K562 (cell line): ENCODE data around the gene CAPZB. TPM values are rescaled to one million over a fixed set of nuclear protein-coding genes. Genes with fewer than 3 reads are reported as not detected.

Experiments used
- CBFA2T3 ChIP-seq: fragments of 450-650 bp; IDR thresholded peaks from 2 replicates; pipeline ENCODE4 v1.6.1; 2017
- CTBP1 ChIP-seq: fragments of 450-650 bp; IDR thresholded peaks from 2 replicates; pipeline ENCODE4 v1.6.1; 2016; ENCODE audit warnings: borderline replicate concordance
- E2F3 ChIP-seq: fragments of 250-450 bp; sonication (Bioruptor Pico); IDR thresholded peaks from 2 replicates; pipeline ENCODE4 v1.4.0; 2020; ENCODE audit warnings: mild to moderate bottlenecking
- ETV6 ChIP-seq, 3 experiments: fragments of 150-350 bp in 1 of 3; sonication (generic) in 1 of 3; formaldehyde crosslinking in 1 of 3; IDR thresholded peaks; 2 replicates each; pipeline versions ENCODE4 v1.6.1 to v1.8.0; 2014 to 2022; ENCODE audit warnings: borderline replicate concordance in 2 of 3, low read depth in 2 of 3, antibody characterized with exemption in 1 of 3, low read length in 1 of 3, mild to moderate bottlenecking in 1 of 3, missing genetic modification reagents in 1 of 3
- FOS ChIP-seq: IDR thresholded peaks from 3 replicates; pipeline ENCODE4 v1.6.1; 2011; ENCODE audit not compliant: insufficient read length; ENCODE audit errors: extremely low read depth
- GABPA ChIP-seq: fragments of 200-800 bp; sonication (Bioruptor generic); conservative IDR thresholded peaks from 2 replicates; pipeline ENCODE4 v1.6.1; 2016; ENCODE audit warnings: low read depth, missing genetic modification characterization, missing compliant biosample characterization
- JUN ChIP-seq, 2 experiments: sonication (generic) in 1 of 2; formaldehyde crosslinking in 1 of 2; IDR thresholded peaks; 2 replicates each; pipeline versions ENCODE4 v1.6.1 to v1.8.0; 2012 to 2022; ENCODE audit warnings: borderline replicate concordance in 2 of 2, mild to moderate bottlenecking in 2 of 2, improper control_type of control experiment in 1 of 2, low read depth in 1 of 2, low read length in 1 of 2, missing genetic modification reagents in 1 of 2
- KAT2B ChIP-seq: IDR thresholded peaks from one replicate; pipeline ENCODE4 v1.6.1; 2012; ENCODE audit warnings: low read depth, mild to moderate bottlenecking, control low read depth, inconsistent platforms, low read length, moderate library complexity
- LCOR ChIP-seq: sonication (generic); formaldehyde crosslinking; IDR thresholded peaks from 2 replicates; pipeline ENCODE4 v1.8.0; 2022; ENCODE audit warnings: mild to moderate bottlenecking, missing genetic modification reagents
- MYNN ChIP-seq, 2 experiments: sonication (generic); formaldehyde crosslinking in 1 of 2; IDR thresholded peaks; 2 replicates each; pipeline versions ENCODE4 v1.5.0 to v1.6.1; 2016 to 2020; ENCODE audit warnings: antibody characterized with exemption in 1 of 2, missing genetic modification reagents in 1 of 2
- NR2C2 ChIP-seq, 2 experiments: fragments of 200-800 bp in 1 of 2; sonication (Bioruptor generic) in 1 of 2; sonication (generic) in 1 of 2; formaldehyde crosslinking in 1 of 2; IDR thresholded peaks; 2 replicates each; pipeline versions ENCODE4 v1.6.1 to v1.8.0; 2016 to 2022; ENCODE audit warnings: mild to moderate bottlenecking in 1 of 2, missing compliant biosample characterization in 1 of 2, missing genetic modification characterization in 1 of 2, missing genetic modification reagents in 1 of 2
- SRSF9 ChIP-seq: fragments of 200-400 bp; formaldehyde crosslinking; IDR thresholded peaks from 2 replicates; pipeline ENCODE4 v1.6.1; 2017; ENCODE audit warnings: low read depth, low read length, borderline replicate concordance
- TBL1XR1 ChIP-seq, 2 experiments: IDR thresholded peaks; 2 replicates each; pipeline ENCODE4 v1.6.1; 2012; ENCODE audit warnings: improper control_type of control experiment in 2 of 2, low read length in 2 of 2, mild to moderate bottlenecking in 1 of 2
- TRIM24 ChIP-seq, 2 experiments: fragments of 450-650 bp; IDR thresholded peaks; 2 replicates each; pipeline ENCODE4 v1.6.1; 2016
- ZBED1 ChIP-seq: IDR thresholded peaks from 2 replicates; pipeline ENCODE4 v1.6.1; 2014
- polyA plus RNA-seq, 8 experiments: library from polyadenylated mRNA; depleted of rRNA in 4 of 8; stranded (reverse) in 5 of 8; unstranded in 3 of 8; fragments of >200 nt; fragmentation: Nextera tagmentation in 2 of 8; fragmentation: Illumina TruSeq in 1 of 8; extraction: Ambion mirVana in 2 of 8; extraction: Trizol in 1 of 8; gene quantifications; 2 replicates each; pipeline versions ENCODE4 v1.2.1 to v1.2.3, GENCODE V29; 2011 to 2014; ENCODE audit warnings: inconsistent platforms in 1 of 8, missing spikeins in 1 of 8
- total RNA-seq, 7 experiments: library from RNA; depleted of rRNA in 6 of 7; stranded (reverse); fragments of >200 nt in 6 of 7; fragmentation: Illumina TruSeq in 2 of 7; extraction: Trizol in 2 of 7; gene quantifications; 2 replicates each; pipeline versions ENCODE4 v1.2.1 to v1.2.3, GENCODE V29; 2011 to 2021; ENCODE audit warnings: low replicate concordance in 1 of 7
- TF ChIP-seq, protein P1 (sequence below): fragments of 200-800 bp; sonication (Bioruptor generic); IDR thresholded peaks from 2 replicates; pipeline ENCODE4 v1.6.1; 2017; ENCODE audit warnings: missing genetic modification characterization, missing compliant biosample characterization
- TF ChIP-seq, protein P2 (sequence below): sonication (generic); formaldehyde crosslinking; IDR thresholded peaks from 2 replicates; pipeline ENCODE4 v1.8.0; 2022; ENCODE audit warnings: mild to moderate bottlenecking, missing genetic modification reagents
- TF ChIP-seq, protein P3 (sequence below): fragments of 150-350 bp; conservative IDR thresholded peaks from 2 replicates; pipeline ENCODE4 v1.6.1; 2014; ENCODE audit warnings: low read length

Gene CAPZB
- total and polyA plus RNA-seq, 9 of the 15 experiments (the other 6 are each of a cell fraction or from before 2014, with no cell fraction given): 57.6 to 297 (median 125) TPM

DNA sequence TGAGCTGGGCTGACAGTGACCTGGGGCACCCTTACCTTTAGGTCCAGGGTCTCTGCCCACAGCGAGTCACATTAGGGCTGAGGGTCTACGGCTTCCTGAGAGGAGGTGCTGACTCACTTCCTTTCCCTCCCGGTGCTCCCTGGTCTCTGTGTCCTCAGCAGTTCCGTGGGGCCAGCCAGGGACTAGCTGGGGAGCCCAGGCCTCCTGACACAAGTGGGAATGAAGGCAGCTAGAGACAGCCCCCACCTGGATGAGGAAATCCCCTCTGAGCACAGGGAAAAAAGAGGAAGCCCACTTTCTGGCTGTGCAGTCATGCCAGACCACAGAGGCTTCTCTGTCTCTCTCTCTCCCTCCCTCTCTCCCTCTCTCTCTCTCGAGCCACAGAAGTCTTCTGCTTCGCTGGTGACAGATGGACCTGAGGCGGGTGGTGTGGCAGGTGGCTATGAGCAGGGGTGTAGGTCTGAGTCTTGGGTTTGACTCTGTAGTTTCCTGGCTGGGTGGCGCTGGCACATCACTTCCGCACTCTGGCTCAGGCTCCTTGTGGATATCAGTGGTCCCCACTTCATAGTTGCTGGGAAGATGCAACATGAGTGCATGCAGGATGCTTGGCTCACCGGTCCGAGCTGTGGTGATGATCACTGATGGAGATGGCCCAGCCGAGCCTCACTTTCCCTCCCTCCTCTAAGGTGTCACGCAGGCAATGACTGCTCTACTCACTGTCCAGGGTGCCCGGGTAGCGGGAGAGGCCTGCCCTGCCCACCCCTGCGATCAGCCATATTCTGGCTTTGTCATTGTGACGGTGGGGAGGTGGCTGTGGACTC lies 169.8 kb downstream of the CAPZB start (continued):
- peak; percentile 77 for TF ChIP-seq GABPA (tag)
- TF ChIP-seq ETV6 (IDR thresholded peaks at IDR 0.05; ENCODE audit: borderline replicate concordance in 1 of 2, low read depth in 2 of 2, low read length in 1 of 2): no peak
- TF ChIP-seq ETV6 (CRISPR knock-in tag; IDR thresholded peaks at IDR 0.05; ENCODE audit: borderline replicate concordance): no peak
- TF ChIP-seq, protein P1, sequence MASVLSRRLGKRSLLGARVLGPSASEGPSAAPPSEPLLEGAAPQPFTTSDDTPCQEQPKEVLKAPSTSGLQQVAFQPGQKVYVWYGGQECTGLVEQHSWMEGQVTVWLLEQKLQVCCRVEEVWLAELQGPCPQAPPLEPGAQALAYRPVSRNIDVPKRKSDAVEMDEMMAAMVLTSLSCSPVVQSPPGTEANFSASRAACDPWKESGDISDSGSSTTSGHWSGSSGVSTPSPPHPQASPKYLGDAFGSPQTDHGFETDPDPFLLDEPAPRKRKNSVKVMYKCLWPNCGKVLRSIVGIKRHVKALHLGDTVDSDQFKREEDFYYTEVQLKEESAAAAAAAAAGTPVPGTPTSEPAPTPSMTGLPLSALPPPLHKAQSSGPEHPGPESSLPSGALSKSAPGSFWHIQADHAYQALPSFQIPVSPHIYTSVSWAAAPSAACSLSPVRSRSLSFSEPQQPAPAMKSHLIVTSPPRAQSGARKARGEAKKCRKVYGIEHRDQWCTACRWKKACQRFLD (CRISPR knock-in tag): no peak
- TF ChIP-seq TBL1XR1 (IDR thresholded peaks at IDR 0.05; ENCODE audit: low read length in 2 of 2): no peak
- no peak for TF ChIP-seq NR2C2 (CRISPR knock-in tag; IDR thresholded peaks at IDR 0.05)
- TF ChIP-seq NR2C2 (tag; IDR thresholded peaks at IDR 0.05): peak; percentile 49; the same call in 1 of the 2 replicates
- peak; percentile 41; the same call in 1 of the 2 replicates for TF ChIP-seq CTBP1
- TF ChIP-seq E2F3 (CRISPR knock-in tag): no peak
- TF ChIP-seq, protein P2, sequence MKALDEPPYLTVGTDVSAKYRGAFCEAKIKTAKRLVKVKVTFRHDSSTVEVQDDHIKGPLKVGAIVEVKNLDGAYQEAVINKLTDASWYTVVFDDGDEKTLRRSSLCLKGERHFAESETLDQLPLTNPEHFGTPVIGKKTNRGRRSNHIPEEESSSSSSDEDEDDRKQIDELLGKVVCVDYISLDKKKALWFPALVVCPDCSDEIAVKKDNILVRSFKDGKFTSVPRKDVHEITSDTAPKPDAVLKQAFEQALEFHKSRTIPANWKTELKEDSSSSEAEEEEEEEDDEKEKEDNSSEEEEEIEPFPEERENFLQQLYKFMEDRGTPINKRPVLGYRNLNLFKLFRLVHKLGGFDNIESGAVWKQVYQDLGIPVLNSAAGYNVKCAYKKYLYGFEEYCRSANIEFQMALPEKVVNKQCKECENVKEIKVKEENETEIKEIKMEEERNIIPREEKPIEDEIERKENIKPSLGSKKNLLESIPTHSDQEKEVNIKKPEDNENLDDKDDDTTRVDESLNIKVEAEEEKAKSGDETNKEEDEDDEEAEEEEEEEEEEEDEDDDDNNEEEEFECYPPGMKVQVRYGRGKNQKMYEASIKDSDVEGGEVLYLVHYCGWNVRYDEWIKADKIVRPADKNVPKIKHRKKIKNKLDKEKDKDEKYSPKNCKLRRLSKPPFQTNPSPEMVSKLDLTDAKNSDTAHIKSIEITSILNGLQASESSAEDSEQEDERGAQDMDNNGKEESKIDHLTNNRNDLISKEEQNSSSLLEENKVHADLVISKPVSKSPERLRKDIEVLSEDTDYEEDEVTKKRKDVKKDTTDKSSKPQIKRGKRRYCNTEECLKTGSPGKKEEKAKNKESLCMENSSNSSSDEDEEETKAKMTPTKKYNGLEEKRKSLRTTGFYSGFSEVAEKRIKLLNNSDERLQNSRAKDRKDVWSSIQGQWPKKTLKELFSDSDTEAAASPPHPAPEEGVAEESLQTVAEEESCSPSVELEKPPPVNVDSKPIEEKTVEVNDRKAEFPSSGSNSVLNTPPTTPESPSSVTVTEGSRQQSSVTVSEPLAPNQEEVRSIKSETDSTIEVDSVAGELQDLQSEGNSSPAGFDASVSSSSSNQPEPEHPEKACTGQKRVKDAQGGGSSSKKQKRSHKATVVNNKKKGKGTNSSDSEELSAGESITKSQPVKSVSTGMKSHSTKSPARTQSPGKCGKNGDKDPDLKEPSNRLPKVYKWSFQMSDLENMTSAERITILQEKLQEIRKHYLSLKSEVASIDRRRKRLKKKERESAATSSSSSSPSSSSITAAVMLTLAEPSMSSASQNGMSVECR (CRISPR knock-in tag): no peak
- no peak for TF ChIP-seq CBFA2T3
- TF ChIP-seq, protein P3, sequence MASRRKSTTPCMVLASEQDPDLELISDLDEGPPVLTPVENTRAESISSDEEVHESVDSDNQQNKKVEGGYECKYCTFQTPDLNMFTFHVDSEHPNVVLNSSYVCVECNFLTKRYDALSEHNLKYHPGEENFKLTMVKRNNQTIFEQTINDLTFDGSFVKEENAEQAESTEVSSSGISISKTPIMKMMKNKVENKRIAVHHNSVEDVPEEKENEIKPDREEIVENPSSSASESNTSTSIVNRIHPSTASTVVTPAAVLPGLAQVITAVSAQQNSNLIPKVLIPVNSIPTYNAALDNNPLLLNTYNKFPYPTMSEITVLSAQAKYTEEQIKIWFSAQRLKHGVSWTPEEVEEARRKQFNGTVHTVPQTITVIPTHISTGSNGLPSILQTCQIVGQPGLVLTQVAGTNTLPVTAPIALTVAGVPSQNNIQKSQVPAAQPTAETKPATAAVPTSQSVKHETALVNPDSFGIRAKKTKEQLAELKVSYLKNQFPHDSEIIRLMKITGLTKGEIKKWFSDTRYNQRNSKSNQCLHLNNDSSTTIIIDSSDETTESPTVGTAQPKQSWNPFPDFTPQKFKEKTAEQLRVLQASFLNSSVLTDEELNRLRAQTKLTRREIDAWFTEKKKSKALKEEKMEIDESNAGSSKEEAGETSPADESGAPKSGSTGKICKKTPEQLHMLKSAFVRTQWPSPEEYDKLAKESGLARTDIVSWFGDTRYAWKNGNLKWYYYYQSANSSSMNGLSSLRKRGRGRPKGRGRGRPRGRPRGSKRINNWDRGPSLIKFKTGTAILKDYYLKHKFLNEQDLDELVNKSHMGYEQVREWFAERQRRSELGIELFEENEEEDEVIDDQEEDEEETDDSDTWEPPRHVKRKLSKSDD: no peak
- TF ChIP-seq TRIM24 (IDR thresholded peaks at IDR 0.05): peak in 1 of 2 experiments; percentile 51; a peak in 1 of 4 replicates
- no peak for TF ChIP-seq MYNN (IDR thresholded peaks at IDR 0.05)
- TF ChIP-seq MYNN (CRISPR knock-in tag; IDR thresholded peaks at IDR 0.05): no peak
- TF ChIP-seq SRSF9: no peak
- no peak for TF ChIP-seq JUN (IDR thresholded peaks at IDR 0.05; ENCODE audit: borderline replicate concordance, low read depth, low read length)
- no peak for TF ChIP-seq JUN (CRISPR knock-in tag; IDR thresholded peaks at IDR 0.05; ENCODE audit: borderline replicate concordance)
- TF ChIP-seq KAT2B: no peak
- no peak for TF ChIP-seq LCOR
- TF ChIP-seq ZBED1: 0 out of 2 replicates have a peak, but pooled peaks have one; percentile 44
- TF ChIP-seq FOS: no peak
